PC-9 (cell line): ENCODE results near the gene NFRKB. TPM values are rescaled to one million over a fixed set of nuclear protein-coding genes. Genes with fewer than 3 reads are reported as not detected.
A peak's percentile ranks its signal among the peaks of the same experiment; 100 is the strongest.

ENCODE experiments used
- BruUV-seq: library from RNA; stranded (reverse); fragments of 400-500 nt; replicated peaks from 2 replicates; lab custom pipeline; 2021; lab: Mats Ljungman, UMichigan
- CTCF ChIA-PET: fragments of 300-600 bp; sonication (Branson Sonifier 250); formaldehyde crosslinking; loops from one replicate; lab custom pipeline; 2022; ENCODE audit warnings: antibody characterized with exemption; lab: Charles Lee
- POLR2A ChIA-PET: fragments of 300-600 bp; sonication (Branson Sonifier 250); formaldehyde crosslinking; loops from one replicate; lab custom pipeline; 2022; ENCODE audit warnings: antibody characterized with exemption; ENCODE audit not compliant: unreplicated experiment; lab: Charles Lee
- DNase-seq, 2 experiments: peaks; one replicate each; pipeline versions ENCODE4 v3.0.0 to v3.0.0-alpha.2; 2015 to 2022; ENCODE audit warnings: mixed read lengths in 1 of 2
- H2AFZ ChIP-seq: fragments of 200-600 bp; sonication (generic); 2 replicates; pipeline ENCODE4 v1.8.1; 2017; ENCODE audit warnings: antibody characterized with exemption
- H3F3A ChIP-seq: fragments of 200-600 bp; sonication (generic); 2 replicates; pipeline ENCODE4 v1.8.1; 2017; ENCODE audit warnings: antibody characterized with exemption, mild to moderate bottlenecking, low read depth; ENCODE audit not compliant: insufficient read depth
- H3K27ac ChIP-seq: fragments of 200-600 bp; sonication (generic); 2 replicates; pipeline ENCODE4 v1.6.1; 2016; ENCODE audit warnings: mixed run types
- H3K27me3 ChIP-seq: fragments of 200-600 bp; sonication (generic); 2 replicates; pipeline ENCODE4 v1.6.1; 2016; ENCODE audit warnings: low read depth, mixed run types; ENCODE audit not compliant: insufficient read depth
- H3K36me3 ChIP-seq: fragments of 200-600 bp; sonication (generic); 2 replicates; pipeline ENCODE4 v1.6.1; 2016; ENCODE audit warnings: low read depth, mixed run types
- H3K4me1 ChIP-seq: fragments of 200-600 bp; sonication (generic); replicated peaks from 2 replicates; pipeline ENCODE4 v1.6.1; 2016; ENCODE audit warnings: mixed run types; ENCODE audit not compliant: insufficient read depth
- H3K4me2 ChIP-seq: fragments of 200-600 bp; sonication (generic); 2 replicates; pipeline ENCODE4 v1.6.1; 2017; ENCODE audit warnings: mixed run types
- H3K4me3 ChIP-seq: fragments of 200-600 bp; sonication (generic); 2 replicates; pipeline ENCODE4 v1.6.1; 2016; ENCODE audit warnings: mixed run types
- H3K79me2 ChIP-seq: fragments of 200-600 bp; sonication (generic); 2 replicates; pipeline ENCODE4 v1.6.1; 2017; ENCODE audit warnings: low read depth, mixed run types
- H3K9me2 ChIP-seq: fragments of 200-600 bp; sonication (generic); 2 replicates; pipeline ENCODE4 v1.8.1; 2017; ENCODE audit warnings: mild to moderate bottlenecking; ENCODE audit not compliant: insufficient read depth
- H3K9me3 ChIP-seq: fragments of 200-600 bp; sonication (generic); 2 replicates; pipeline ENCODE4 v1.8.1; 2016; ENCODE audit warnings: low read depth; ENCODE audit not compliant: insufficient read depth
- H4K20me1 ChIP-seq: fragments of 200-600 bp; sonication (generic); 2 replicates; pipeline ENCODE4 v1.8.1; 2017; ENCODE audit not compliant: insufficient read depth
- CTCF ChIP-seq: fragments of 200-600 bp; sonication (generic); conservative IDR thresholded peaks from 2 replicates; pipeline ENCODE4 v1.6.1; 2017; ENCODE audit warnings: mixed run types, antibody characterized with exemption, mild to moderate bottlenecking, moderate library complexity
- EZH2 ChIP-seq: fragments of 200-600 bp; sonication (generic); IDR thresholded peaks from 2 replicates; pipeline ENCODE4 v1.8.0; 2017; ENCODE audit warnings: antibody characterized with exemption, low read depth
- intact Hi-C: fragments of 100-400 bp; cut with micrococcal nuclease; formaldehyde crosslinking; loops from one replicate; pipeline ENCODE4 v1.10.0; 2022; ENCODE audit not compliant: unreplicated experiment
- total RNA-seq: library from RNA; stranded (reverse); gene quantifications from 2 replicates; pipeline ENCODE4 v1.2.3, GENCODE V29; 2021

The NFRKB gene
- total RNA-seq, 1 experiment from 2014 or later, result 37.8 TPM

- no TSS peak for BruUV-seq
- Histone ChIP-seq H3K9me2 (no peaks in the 10 kb centered on the region), H4K20me1 (no peaks in the 10 kb centered on the region), H3K4me1 (peaks cover 57% of the 10 kb centered on the region), H3K4me3 (no peak overlapping the region), H3K27ac (peak overlapping the region; percentile 87), H3K9me3 (no peaks in the 10 kb centered on the region), H3K27me3 (no peaks in the 10 kb centered on the region), H3K36me3 (peaks cover 24% of the 10 kb centered on the region), H3K79me2 (peaks cover 16% of the 10 kb centered on the region; the same call in 1 of the 2 replicates), H3K4me2 (peak overlapping the region; percentile 59), H3F3A (peaks cover 55% of the 10 kb centered on the region), H2AFZ (no peak overlapping the region)
- peak; percentile 88 to 93 for DNase-seq
- TF ChIP-seq CTCF, result no peak
- no peak for TF ChIP-seq EZH2
- ChIA-PET POLR2A (interaction anchor here (0.6 to 1.0 kb wide), 4 partner anchors 25 to 278 kb away, joined by 3 to 9 read pairs (median 4); no protein-coding TSS in a partner anchor), CTCF (no interaction called here)
- intact Hi-C loops, result no loop called here
Measured at GRCh38 chr11:129853518-129854231, 41.7 kb downstream of the NFRKB start.

GRCh38 chr11:129852125-129852740 is 43.1 kb downstream of the NFRKB start:
- no peak overlapping the region for H3K4me3 ChIP-seq

More at GRCh38 chr11:129852125-129852740, 43.1 kb downstream of the NFRKB start:
- peaks cover 64% of the 10 kb centered on the region for H3K4me1 ChIP-seq
- peak overlapping the region; percentile 87 for H3K27ac ChIP-seq
- intact Hi-C loops, result no loop called here
- TF ChIP-seq EZH2 (no peak), CTCF (no peak)
- H3K9me3 ChIP-seq, result no peaks in the 10 kb centered on the region
- no peaks in the 10 kb centered on the region for H3K9me2 ChIP-seq
- H3K4me2 ChIP-seq, result peak overlapping the region; percentile 59; the same call in 1 of the 2 replicates
- peaks cover 60% of the 10 kb centered on the region for H3F3A ChIP-seq
- H3K79me2 ChIP-seq, result peaks cover 21% of the 10 kb centered on the region
- DNase-seq, result peak in 1 of 2 experiments; percentile 51
- no TSS peak for BruUV-seq
- H2AFZ ChIP-seq, result no peak overlapping the region
- H3K36me3 ChIP-seq, result peaks cover 24% of the 10 kb centered on the region
- ChIA-PET POLR2A (no interaction called here), CTCF (interaction anchor here (0.6 kb wide), 1 partner anchor 1159 kb away, joined by 17 read pairs; no protein-coding TSS in a partner anchor)
- no peaks in the 10 kb centered on the region for H3K27me3 ChIP-seq
- no peaks in the 10 kb centered on the region for H4K20me1 ChIP-seq
